Spleen (tissue), 11 donors: ENCODE results near the gene HPGD. TPM values are rescaled to one million over a fixed set of nuclear protein-coding genes. Genes with fewer than 3 reads are reported as not detected.

ENCODE experiments used
- DNase-seq: peaks from one replicate; pipeline ENCODE4 v3.0.0-alpha.2; 2020
- H3K27ac ChIP-seq, 8 donors: fragments of 200-600 bp; sonication (generic) in 7 of 8; 1 replicate in 4 of 8; 2 replicates in 4 of 8; pipeline versions ENCODE4 v1.5.0 to v1.8.0; 2016 to 2021; ENCODE audit warnings: inconsistent platforms in 4 of 8, mild to moderate bottlenecking in 4 of 8, moderate library complexity in 1 of 8
- H3K27me3 ChIP-seq, 7 donors: fragments of 200-600 bp; sonication (generic) in 6 of 7; replicated peaks in 1 of 7; 1 replicate in 4 of 7; 2 replicates in 3 of 7; pipeline versions ENCODE4 v1.5.0 to v1.8.0; 2016 to 2021; ENCODE audit warnings: inconsistent platforms in 3 of 7, mild to moderate bottlenecking in 1 of 7
- H3K36me3 ChIP-seq, 6 donors: fragments of 200-600 bp; sonication (generic) in 5 of 6; 1 replicate in 4 of 6; 2 replicates in 2 of 6; pipeline versions ENCODE4 v1.5.0 to v1.8.0; 2016 to 2021; ENCODE audit warnings: inconsistent platforms in 2 of 6
- H3K4me1 ChIP-seq, 6 donors: fragments of 200-600 bp; sonication (generic) in 5 of 6; 1 replicate in 3 of 6; 2 replicates in 3 of 6; pipeline versions ENCODE4 v1.5.0 to v1.8.0; 2016 to 2021; ENCODE audit warnings: inconsistent platforms in 3 of 6
- H3K4me3 ChIP-seq, 8 donors: fragments of 200-600 bp; sonication (generic) in 7 of 8; 1 replicate in 4 of 8; 2 replicates in 4 of 8; pipeline versions ENCODE4 v1.5.0 to v1.8.0; 2016 to 2021; ENCODE audit warnings: inconsistent platforms in 4 of 8, mild to moderate bottlenecking in 4 of 8, moderate library complexity in 2 of 8
- H3K9me3 ChIP-seq, 8 donors: fragments of 200-600 bp; sonication (generic) in 7 of 8; 1 replicate in 4 of 8; 2 replicates in 4 of 8; pipeline versions ENCODE4 v1.5.0 to v1.8.0; 2016 to 2021; ENCODE audit warnings: inconsistent platforms in 4 of 8
- CTCF ChIP-seq, 11 experiments: fragments of 200-600 bp in 7 of 11; fragments of 450-650 bp in 4 of 11; sonication (generic) in 4 of 11; IDR thresholded peaks in 8 of 11; conservative IDR thresholded peaks in 3 of 11; 1 replicate in 7 of 11; 2 replicates in 4 of 11; pipeline versions ENCODE4 v1.4.0 to v1.8.0; 2016 to 2021; ENCODE audit warnings: antibody characterized with exemption in 11 of 11, inconsistent platforms in 4 of 11, mild to moderate bottlenecking in 1 of 11
- POLR2A ChIP-seq, 3 donors: fragments of 450-650 bp; IDR thresholded peaks; one replicate each; pipeline ENCODE4 v1.5.1; 2017; ENCODE audit warnings: antibody characterized with exemption in 3 of 3, mild to moderate bottlenecking in 1 of 3
- POLR2AphosphoS5 ChIP-seq, 3 donors: sonication (generic); formaldehyde crosslinking; IDR thresholded peaks; one replicate each; pipeline ENCODE4 v1.5.1; 2017; ENCODE audit warnings: antibody characterized with exemption in 3 of 3
- WGBS, 5 donors: extraction: QIAGEN DNeasy Blood & Tissue Kit in 3 of 5; methylation state at CpG; one replicate each; pipeline versions ENCODE4 v1.1.5 to v1.1.7; 2013 to 2018; 5-methylcytosine and 5-hydroxymethylcytosine counted together
- intact Hi-C: fragments of 100-400 bp; cut with DNase I; formaldehyde crosslinking; loops from one replicate; pipeline ENCODE4 v1.15.0; 2023; ENCODE audit warnings: low total_unique reads
- polyA plus RNA-seq, 3 donors: library from polyadenylated mRNA; stranded (reverse); fragments of 200-250 nt; gene quantifications; one replicate each; pipeline ENCODE4 v1.2.1, GENCODE V29; 2013
- total RNA-seq, 7 donors: library from RNA; depleted of rRNA in 3 of 7; stranded (reverse); fragments of >200 nt in 3 of 7; fragmentation: NEBNext Ultra II Directional in 4 of 7; extraction: Animal tissue kit (Norgen Biotek cat#: 25700) in 4 of 7; gene quantifications; one replicate each; pipeline versions ENCODE4 v1.1.0 to v1.2.1, GENCODE V29; 2016 to 2021
- donor health status: healthy with polysubstance abuse.
- donor health status: DM: no; HTN: no; CAD: no; lungs with moderate emphysema.
- donor health status: DM: no; HTN: no; CAD: no.
- donor health status: Bipolar disorder and iron deficiency.
- donor health status: healthy.
- donor health status: DM: no; HTN: no; CAD: no.
- donor health status: DM: yes; HTN: yes; CAD: no.

Gene HPGD
- total and polyA plus RNA-seq, 10 donors: 2.6 to 40.5 (median 12.3) TPM

- no peak overlapping the region for H3K27ac ChIP-seq
- no peaks in the 10 kb centered on the region for H3K27me3 ChIP-seq
- no peaks in the 10 kb centered on the region for H3K36me3 ChIP-seq
- no peak for TF ChIP-seq POLR2AphosphoS5 (IDR thresholded peaks at IDR 0.05)
- TF ChIP-seq CTCF (IDR thresholded peaks at IDR 0.05 in 8 of 11, conservative IDR thresholded peaks at IDR 0.05 in 3 of 11): no peak
- TF ChIP-seq POLR2A (IDR thresholded peaks at IDR 0.05): no peak
- H3K4me3 ChIP-seq: no peak overlapping the region
- no peak for DNase-seq
- intact Hi-C loops: no loop called here
- no peaks in the 10 kb centered on the region for H3K9me3 ChIP-seq
- no peaks in the 10 kb centered on the region for H3K4me1 ChIP-seq
Measured at GRCh38 chr4:174531486-174531885, 9.2 kb upstream of the HPGD start.

- no peak for DNase-seq
- H3K27ac ChIP-seq: no peak overlapping the region
- H3K36me3 ChIP-seq: no peaks in the 10 kb centered on the region
- H3K9me3 ChIP-seq: no peaks in the 10 kb centered on the region
- WGBS, 5 donors: 44 to 83% (median 65%) methylated on average over 1 of the region's 1 CpG
- H3K27me3 ChIP-seq: peaks cover 0 to 26% (median 7%) of the 10 kb centered on the region in 7 donors
- intact Hi-C loops: no loop called here
- no peak overlapping the region for H3K4me3 ChIP-seq
- peaks cover 0 to 13% (median under 1%) of the 10 kb centered on the region in 6 donors for H3K4me1 ChIP-seq
- TF ChIP-seq POLR2A (IDR thresholded peaks at IDR 0.05): no peak
- no peak for TF ChIP-seq CTCF (IDR thresholded peaks at IDR 0.05 in 8 of 11, conservative IDR thresholded peaks at IDR 0.05 in 3 of 11)
- no peak for TF ChIP-seq POLR2AphosphoS5 (IDR thresholded peaks at IDR 0.05)
Measured at GRCh38 chr4:174528226-174528625, 5.9 kb upstream of the HPGD start.

GRCh38 chr4:174526731-174527130, 4.4 kb upstream of the HPGD start:
- WGBS, 5 donors: 88 to 94% (median 90%) methylated on average over 7 of the region's 7 CpGs
- no peaks in the 10 kb centered on the region for H3K36me3 ChIP-seq
- TF ChIP-seq POLR2A (IDR thresholded peaks at IDR 0.05) (no peak), CTCF (IDR thresholded peaks at IDR 0.05 in 8 of 11, conservative IDR thresholded peaks at IDR 0.05 in 3 of 11) (no peak), POLR2AphosphoS5 (IDR thresholded peaks at IDR 0.05) (no peak)

GRCh38 chr4:174524242-174524641, 2.0 kb upstream of the HPGD start:
- H3K36me3 ChIP-seq: no peaks in the 10 kb centered on the region
- 46 to 62% (median 59%) methylated on average over 4 of the region's 4 CpGs for WGBS, 5 donors
- H3K4me3 ChIP-seq: no peak overlapping the region
- H3K4me1 ChIP-seq: peaks cover 0 to 47% (median 19%) of the 10 kb centered on the region in 6 donors
- no peaks in the 10 kb centered on the region for H3K9me3 ChIP-seq
- peaks cover 0 to 45% (median 21%) of the 10 kb centered on the region in 7 donors for H3K27me3 ChIP-seq
- no peak for TF ChIP-seq POLR2A (IDR thresholded peaks at IDR 0.05)
- TF ChIP-seq POLR2AphosphoS5 (IDR thresholded peaks at IDR 0.05): no peak
- TF ChIP-seq CTCF (IDR thresholded peaks at IDR 0.05 in 8 of 11, conservative IDR thresholded peaks at IDR 0.05 in 3 of 11): no peak
- DNase-seq: no peak
- intact Hi-C loops: no loop called here
- H3K27ac ChIP-seq: no peak overlapping the region

More at GRCh38 chr4:174526731-174527130, 4.4 kb upstream of the HPGD start:
- H3K27me3 ChIP-seq: peaks cover 0 to 41% (median 19%) of the 10 kb centered on the region in 7 donors
- DNase-seq: no peak
- no peaks in the 10 kb centered on the region for H3K9me3 ChIP-seq
- intact Hi-C loops: no loop called here
- H3K27ac ChIP-seq: no peak overlapping the region
- peaks cover 0 to 28% (median 14%) of the 10 kb centered on the region in 6 donors for H3K4me1 ChIP-seq
- H3K4me3 ChIP-seq: no peak overlapping the region
